Gastrocnemius medialis (tissue), 4 donors: ENCODE results near the gene GCN1. TPM values are rescaled to one million over a fixed set of nuclear protein-coding genes. Genes with fewer than 3 reads are reported as not detected.

Experiments
- ATAC-seq, 2 donors: fragments of 150-250 bp; one replicate each; pipeline ENCODE4 v1.9.1; 2016
- DNase-seq, 2 donors: peaks; one replicate each; pipeline ENCODE4 v3.0.0-alpha.2; 2019
- H3K27ac ChIP-seq, 4 donors: fragments of 200-600 bp; sonication (generic); 1 replicate in 1 of 4; 2 replicates in 3 of 4; pipeline ENCODE4 v1.5.1; 2016 to 2018; ENCODE audit warnings: mild to moderate bottlenecking in 2 of 4, moderate library complexity in 1 of 4
- H3K27me3 ChIP-seq, 3 donors: fragments of 200-600 bp; sonication (generic) in 2 of 3; 1 replicate in 1 of 3; 2 replicates in 2 of 3; pipeline versions ENCODE4 v1.5.1 to v1.6.0; 2016 to 2019; ENCODE audit warnings: mild to moderate bottlenecking in 1 of 3, moderate library complexity in 1 of 3
- H3K36me3 ChIP-seq, 2 donors: fragments of 200-600 bp; sonication (generic) in 1 of 2; one replicate each; pipeline ENCODE4 v1.5.1; 2017 to 2018
- H3K4me1 ChIP-seq, 2 donors: fragments of 200-600 bp; sonication (generic) in 1 of 2; one replicate each; pipeline ENCODE4 v1.5.1; 2016 to 2017; ENCODE audit warnings: mild to moderate bottlenecking in 2 of 2
- H3K4me3 ChIP-seq, 4 donors: fragments of 200-600 bp; sonication (generic) in 3 of 4; 1 replicate in 1 of 4; 2 replicates in 3 of 4; pipeline ENCODE4 v1.5.1; 2016 to 2019; ENCODE audit warnings: mild to moderate bottlenecking in 2 of 4
- H3K9me3 ChIP-seq, 3 donors: fragments of 200-600 bp; sonication (generic) in 2 of 3; 1 replicate in 1 of 3; 2 replicates in 2 of 3; pipeline ENCODE4 v1.5.1; 2016 to 2019
- CTCF ChIP-seq, 5 experiments: fragments of 450-650 bp in 3 of 5; fragments of 200-600 bp in 2 of 5; sonication (generic) in 2 of 5; IDR thresholded peaks in 4 of 5; conservative IDR thresholded peaks in 1 of 5; 1 replicate in 4 of 5; 2 replicates in 1 of 5; pipeline ENCODE4 v1.5.1; 2016 to 2019; ENCODE audit warnings: antibody characterized with exemption in 5 of 5, mild to moderate bottlenecking in 3 of 5, moderate library complexity in 3 of 5
- POLR2A ChIP-seq, 2 donors: fragments of 450-650 bp; IDR thresholded peaks; one replicate each; pipeline ENCODE4 v1.6.1; 2017; ENCODE audit warnings: antibody characterized with exemption in 2 of 2, mild to moderate bottlenecking in 2 of 2, moderate library complexity in 2 of 2
- in situ Hi-C, 4 donors: fragments of 200-750 bp; cut with MboI; loops; one replicate each; pipeline versions ENCODE4 v1.15.0 to v1.8.0; 2017; ENCODE audit warnings: low sequenced_read_pairs in 4 of 4
- intact Hi-C: fragments of 100-400 bp; cut with DNase I; formaldehyde crosslinking; loops from one replicate; pipeline ENCODE4 v1.15.1; 2023; ENCODE audit warnings: low total_unique reads
- total RNA-seq, 4 donors: library from RNA; depleted of rRNA; stranded (reverse); fragments of >200 nt; gene quantifications; one replicate each; pipeline versions ENCODE4 v1.1.0 to v1.2.3, GENCODE V29; 2016

Gene GCN1
- total RNA-seq, 4 donors from 2014 or later, result 58.2 to 99.7 (median 87.4) TPM

DNA sequence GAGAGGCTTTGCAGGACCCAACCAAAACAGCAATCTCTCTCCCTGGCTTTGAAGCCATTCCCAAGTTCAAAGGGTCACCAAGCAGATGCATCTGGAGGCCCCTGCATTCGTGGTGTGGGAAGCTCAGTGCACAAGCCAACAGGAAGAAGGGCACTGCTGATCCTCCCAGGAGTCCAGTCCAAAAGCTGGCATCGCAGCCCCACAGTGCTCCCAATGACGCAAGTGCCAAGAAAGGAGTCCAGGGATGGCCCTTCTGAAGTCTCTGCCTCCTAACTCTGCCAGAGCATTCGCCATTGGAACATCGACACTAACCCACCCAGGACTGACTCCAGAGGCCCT is 45.9 kb upstream of the GCN1 start:
- Histone ChIP-seq H3K4me1 (peaks cover 88 to 93% of the 10 kb centered on the region in 2 donors), H3K36me3 (no peaks in the 10 kb centered on the region), H3K4me3 (no peak overlapping the region), H3K27me3 (no peaks in the 10 kb centered on the region), H3K9me3 (no peaks in the 10 kb centered on the region), H3K27ac (peak overlapping the region; percentile 97 to 99 (median 98))
- intact Hi-C loops (no loop called here), in situ Hi-C loops (no loop called here)
- DNase-seq, result peak in 1 of 2 donors; percentile 57
- no peak for ATAC-seq
- no peak for TF ChIP-seq POLR2A (IDR thresholded peaks at IDR 0.05)
- TF ChIP-seq CTCF (IDR thresholded peaks at IDR 0.05 in 4 of 5, conservative IDR thresholded peaks at IDR 0.05 in 1 of 5), result no peak

- no peaks in the 10 kb centered on the region for H3K36me3 ChIP-seq
- intact Hi-C loops (no loop called here), in situ Hi-C loops (no loop called here)
- peak overlapping the region; percentile 97 to 99 (median 98) for H3K27ac ChIP-seq
- DNase-seq (no peak), ATAC-seq (no peak)
- no peaks in the 10 kb centered on the region for H3K9me3 ChIP-seq
- no peaks in the 10 kb centered on the region for H3K27me3 ChIP-seq
- no peak for TF ChIP-seq POLR2A (IDR thresholded peaks at IDR 0.05)
- no peak for TF ChIP-seq CTCF (IDR thresholded peaks at IDR 0.05 in 4 of 5, conservative IDR thresholded peaks at IDR 0.05 in 1 of 5)
- peaks cover 91 to 94% of the 10 kb centered on the region in 2 donors for H3K4me1 ChIP-seq
- H3K4me3 ChIP-seq, result no peak overlapping the region
These were observed 45.4 kb upstream of the GCN1 start for GRCh38 chr12:120239776-120240494.

GRCh38 chr12:120238839-120239445 is 44.4 kb upstream of the GCN1 start:
- Histone ChIP-seq H3K36me3 (no peaks in the 10 kb centered on the region), H3K27ac (peak overlapping the region; percentile 97 to 99 (median 98)), H3K9me3 (no peaks in the 10 kb centered on the region), H3K4me1 (peaks cover 99% of the 10 kb centered on the region in 2 donors), H3K27me3 (no peaks in the 10 kb centered on the region), H3K4me3 (no peak overlapping the region)
- in situ Hi-C loops (no loop called here), intact Hi-C loops (no loop called here)
- DNase-seq (peak in 1 of 2 donors; percentile 25), ATAC-seq (no peak)
- TF ChIP-seq POLR2A (IDR thresholded peaks at IDR 0.05) (no peak), CTCF (IDR thresholded peaks at IDR 0.05 in 4 of 5, conservative IDR thresholded peaks at IDR 0.05 in 1 of 5) (no peak)

GRCh38 chr12:120238217-120238616 is 43.7 kb upstream of the GCN1 start:
- TF ChIP-seq POLR2A (IDR thresholded peaks at IDR 0.05) (no peak), CTCF (IDR thresholded peaks at IDR 0.05 in 4 of 5, conservative IDR thresholded peaks at IDR 0.05 in 1 of 5) (no peak)
- Histone ChIP-seq H3K4me1 (peaks cover 99 to 100% of the 10 kb centered on the region in 2 donors), H3K27ac (peak overlapping the region; percentile 97 to 99 (median 98)), H3K36me3 (no peaks in the 10 kb centered on the region), H3K4me3 (peak overlapping the region in 3 of 4 donors; percentile 14 to 33 (median 31)), H3K9me3 (no peaks in the 10 kb centered on the region), H3K27me3 (no peaks in the 10 kb centered on the region)
- DNase-seq (peak in 1 of 2 donors; percentile 37), ATAC-seq (no peak)
- intact Hi-C loops, result no loop called here
- in situ Hi-C loops, result no loop called here
